ENCODE results near the gene SFRP5.

The SFRP5 gene

DNA sequence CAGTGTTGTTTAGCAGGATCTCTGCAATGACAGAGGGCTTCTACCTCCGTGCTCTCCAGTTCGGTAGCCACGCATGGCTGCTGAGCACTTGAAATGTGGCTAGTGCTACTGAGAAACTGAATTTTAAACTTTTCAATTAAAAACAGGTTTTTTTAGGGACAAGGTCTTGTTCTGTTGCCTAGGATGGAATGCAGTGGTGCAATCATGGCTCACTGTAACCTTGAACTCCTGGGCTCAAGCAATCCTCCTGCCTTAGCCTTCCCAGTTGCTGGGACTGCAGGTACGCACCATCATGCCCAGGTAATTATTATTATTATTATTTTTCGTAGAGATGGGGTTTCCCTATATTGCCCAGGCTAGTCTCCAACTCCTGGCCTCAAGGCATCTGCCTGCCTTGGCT lies 13.4 kb upstream of the SFRP5 start:
- DNase-seq: no peak

DNA sequence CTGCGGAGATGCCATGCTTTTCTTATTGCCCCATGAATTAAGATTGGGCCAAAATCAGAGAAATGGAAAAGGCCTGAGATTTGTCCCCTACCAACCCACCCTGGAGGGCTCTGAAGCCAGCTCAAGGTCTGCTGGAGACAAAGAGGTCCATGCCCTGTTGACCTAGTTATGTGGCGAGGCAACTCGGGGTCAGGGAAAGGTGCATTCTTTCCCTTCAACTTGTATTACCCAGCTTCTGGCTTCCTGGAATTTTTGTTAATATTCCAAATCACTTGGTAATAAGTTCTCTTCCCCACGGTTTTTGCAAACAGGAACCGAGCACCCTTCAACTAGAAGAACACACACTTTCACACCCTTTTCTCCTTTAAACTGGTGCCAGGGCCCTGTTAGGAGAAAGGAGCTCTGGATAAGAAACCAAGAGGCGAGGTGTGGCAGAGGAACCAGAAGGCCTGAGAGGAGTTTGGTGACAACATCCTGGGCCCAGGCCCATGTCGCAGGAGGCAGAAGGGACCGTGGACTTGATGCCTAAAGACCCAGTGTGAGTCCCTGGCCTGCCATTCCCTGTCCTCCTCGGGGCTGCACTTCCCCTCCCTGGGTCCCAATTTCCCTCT lies 12.5 kb upstream of the SFRP5 start:
- no peak for DNase-seq

DNA sequence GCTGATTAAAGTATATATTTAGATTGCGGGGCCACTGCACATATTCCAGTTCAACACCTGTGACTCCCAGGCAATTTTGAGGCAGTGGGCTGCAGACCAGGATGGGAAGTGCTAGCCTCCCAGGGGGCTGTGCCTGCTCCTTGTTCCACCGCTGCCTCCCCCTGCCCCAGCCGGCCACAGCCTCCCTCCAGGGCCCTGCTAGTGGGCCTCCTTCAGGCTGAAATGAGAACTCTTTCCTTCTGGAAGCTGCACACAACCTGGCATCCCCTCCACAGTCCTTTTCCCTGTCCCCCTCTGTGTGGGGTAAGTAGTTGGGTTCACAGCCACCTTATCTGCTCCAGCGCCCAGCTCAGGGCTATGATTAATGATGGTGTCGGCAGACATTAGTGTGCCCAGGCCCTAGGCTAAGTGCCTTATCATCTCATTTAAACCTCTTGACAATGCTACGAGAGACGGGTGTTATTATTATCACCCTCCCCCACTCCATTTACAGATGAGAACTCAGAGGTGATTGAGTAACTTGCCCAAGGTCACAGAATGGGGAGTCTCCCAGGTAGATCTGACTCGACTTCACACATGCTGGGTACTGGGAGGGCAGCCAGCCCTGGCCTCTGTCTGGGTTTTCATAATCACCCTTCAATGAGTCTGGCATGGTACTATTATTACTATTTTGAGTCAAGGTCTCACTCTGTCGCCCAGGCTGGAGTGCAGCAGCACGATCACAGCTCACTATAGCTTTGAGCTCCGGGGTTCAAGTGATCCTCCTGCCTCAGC lies 10.8 kb upstream of the SFRP5 start:
- DNase-seq: no peak

DNA sequence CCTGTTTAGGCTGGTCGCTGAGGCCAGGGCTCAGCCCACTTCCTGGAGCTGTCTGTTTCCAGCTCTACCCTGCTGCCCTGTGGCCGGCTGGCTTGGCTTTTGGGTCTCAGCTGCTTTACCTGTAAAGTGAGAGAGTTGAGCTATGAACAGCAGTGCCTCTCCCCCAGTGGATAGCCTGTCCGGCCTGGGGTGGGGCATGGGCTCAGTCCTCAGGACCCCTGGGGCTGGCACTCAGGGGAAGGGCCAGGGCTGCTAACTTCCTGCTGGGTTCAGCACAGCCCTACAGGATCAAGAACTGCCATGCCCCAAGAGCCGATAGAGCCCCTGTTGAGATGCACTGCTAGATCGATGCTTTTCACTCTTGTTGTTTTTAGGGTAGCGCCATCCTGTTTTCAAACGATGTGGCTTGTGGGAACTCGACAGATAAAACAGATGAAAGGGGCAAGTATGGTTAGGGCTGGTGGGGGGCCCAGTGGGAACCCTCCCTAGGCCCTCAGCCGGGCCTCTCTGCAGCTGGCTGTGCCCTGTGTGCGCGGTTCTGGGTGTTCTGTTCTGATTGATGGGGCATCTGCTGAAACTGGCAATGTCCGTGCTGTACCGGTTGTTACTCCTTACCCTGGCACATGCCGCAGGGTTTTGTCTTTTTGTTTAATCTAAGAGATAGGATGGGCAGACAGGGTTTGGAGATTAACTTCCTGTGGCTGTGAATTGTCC lies 10.0 kb upstream of the SFRP5 start:
- DNase-seq: no peak

DNA sequence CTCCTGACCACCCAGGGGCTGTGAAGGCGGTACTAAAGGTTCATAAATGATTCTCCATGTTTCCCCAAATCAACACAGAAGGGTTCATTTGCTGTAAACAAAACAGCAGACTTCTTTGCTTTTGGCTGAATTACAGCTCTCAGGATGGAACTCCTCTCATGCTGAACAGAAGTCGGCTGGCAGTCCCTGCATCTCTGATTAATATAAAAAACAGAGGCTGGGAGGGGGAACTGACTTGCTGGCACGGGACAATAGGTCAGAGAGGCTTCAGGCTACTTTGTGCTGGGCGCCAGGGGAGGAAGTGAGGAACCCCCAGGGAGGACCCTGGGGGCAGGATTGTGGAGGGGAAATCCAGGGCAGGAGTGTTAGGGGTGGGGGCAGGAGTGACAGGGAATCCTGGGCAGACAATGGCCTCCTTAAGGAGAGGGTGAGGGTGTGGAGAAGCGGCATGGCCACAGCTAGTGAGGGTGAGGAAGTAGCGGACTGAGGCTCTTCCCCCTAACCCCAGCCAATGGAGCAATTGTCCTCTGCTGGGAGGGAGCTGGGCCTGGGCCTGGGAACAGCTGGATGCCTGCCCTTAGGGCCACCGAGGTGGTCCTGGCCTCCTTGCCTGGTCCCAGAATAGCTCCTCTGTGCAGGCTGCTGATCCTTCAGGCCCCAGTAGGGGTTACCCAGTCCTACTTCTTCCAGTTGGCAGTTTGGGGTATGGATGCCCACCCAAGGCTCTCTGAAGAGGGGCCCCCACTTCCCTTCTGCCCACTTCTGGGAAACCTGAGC lies 9.2 kb upstream of the SFRP5 start:
- peak; percentile 62 for DNase-seq

DNA sequence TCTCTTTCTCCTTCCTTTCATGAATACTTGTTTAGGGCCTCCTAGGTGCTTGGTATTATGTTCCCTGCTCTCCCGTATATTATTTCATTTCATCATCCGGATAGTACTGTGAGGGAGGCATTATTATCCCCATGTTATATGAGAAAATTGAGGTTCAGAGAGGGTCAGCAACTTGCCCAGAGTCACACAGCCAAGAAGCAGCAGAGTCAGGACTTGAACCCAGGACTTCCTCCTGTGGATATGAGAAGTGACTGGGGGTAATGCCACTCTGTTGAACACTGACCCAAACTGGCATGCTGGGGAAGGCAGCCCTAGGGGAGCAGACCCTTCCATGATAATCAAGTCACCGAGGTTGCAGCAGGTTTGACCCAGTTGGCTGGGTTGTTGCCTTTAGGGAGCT lies 8.2 kb upstream of the SFRP5 start:
- no peak for DNase-seq

DNA sequence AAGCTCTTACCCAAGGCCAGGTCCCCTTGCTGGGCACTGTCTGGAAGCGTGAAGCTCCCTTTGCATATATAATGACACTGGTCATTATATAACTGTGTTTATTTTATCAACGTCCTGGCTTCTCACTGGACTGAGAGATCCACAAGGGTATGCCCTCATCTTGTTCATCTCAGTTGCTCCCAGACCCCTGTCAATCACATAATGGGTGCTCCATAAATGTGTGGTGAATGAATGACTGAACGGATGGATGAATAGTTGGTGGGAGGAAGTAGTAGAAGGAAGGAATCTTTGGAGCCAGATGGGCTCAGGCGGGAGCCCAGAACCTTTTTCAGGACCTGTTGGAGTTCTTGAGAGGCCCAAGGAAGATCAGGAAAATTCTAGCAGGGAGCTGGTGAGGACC lies 7.7 kb upstream of the SFRP5 start:
- no peak for DNase-seq

DNA sequence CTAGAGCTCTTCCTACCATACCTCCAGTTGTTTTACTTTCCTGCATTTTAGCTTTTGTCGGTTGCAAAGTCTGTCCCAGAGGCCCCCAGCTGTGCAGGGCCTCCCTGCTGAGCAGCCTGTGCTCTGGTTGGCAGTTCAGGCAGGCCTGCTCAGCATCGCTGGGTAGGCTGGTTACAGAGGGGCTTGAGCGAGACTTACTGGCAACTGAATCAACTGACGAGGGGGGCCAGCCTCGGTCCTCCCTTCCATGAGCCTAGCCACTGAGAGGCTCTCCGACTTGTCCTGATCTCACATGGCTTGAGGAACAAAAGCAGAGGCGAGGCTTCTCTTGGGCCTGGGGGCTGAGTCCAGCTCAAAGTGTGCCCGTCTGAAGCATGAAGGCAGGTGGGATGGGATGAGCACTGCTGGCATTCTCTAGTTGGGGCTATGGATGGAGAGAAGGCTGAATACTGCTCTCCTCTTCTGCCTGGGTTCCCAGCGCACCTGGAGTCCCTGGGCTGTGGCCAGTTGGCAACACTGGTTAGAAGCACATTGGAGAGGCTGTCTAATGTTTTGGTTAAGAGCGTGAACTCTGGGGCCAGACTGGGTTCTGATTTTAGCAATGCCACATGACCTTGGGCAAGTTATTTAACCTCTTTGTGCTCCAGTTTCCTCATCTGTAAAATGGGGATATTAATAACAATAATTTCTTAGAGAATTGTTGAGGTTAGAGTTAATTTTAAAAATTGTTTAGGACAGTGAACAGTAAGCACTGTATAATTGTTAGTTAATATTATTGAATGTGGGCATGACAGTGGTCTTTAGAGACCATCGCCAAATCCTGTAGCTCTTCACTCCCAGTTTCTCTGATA lies 6.9 kb upstream of the SFRP5 start:
- no peak for DNase-seq

DNA sequence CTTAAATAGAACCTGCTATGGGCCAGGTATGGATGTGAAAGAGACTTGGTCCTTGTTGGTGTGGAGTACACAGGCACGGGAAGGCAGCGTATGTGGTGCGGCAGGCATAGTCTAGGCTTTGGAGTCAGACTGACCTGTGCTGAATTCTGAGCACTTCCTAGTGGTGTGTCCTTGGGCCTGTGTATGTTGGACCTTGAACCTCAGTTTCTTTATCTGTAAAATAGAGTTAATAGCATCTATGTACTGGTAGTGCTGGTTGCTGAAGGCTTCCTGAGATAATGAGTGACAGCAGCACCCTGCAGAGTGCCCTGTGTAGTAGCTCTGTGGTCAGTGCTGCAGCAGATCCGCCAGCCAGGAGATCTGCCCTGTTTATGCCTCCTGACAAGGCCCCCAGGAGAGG lies 5.3 kb upstream of the SFRP5 start:
- no peak for DNase-seq

DNA sequence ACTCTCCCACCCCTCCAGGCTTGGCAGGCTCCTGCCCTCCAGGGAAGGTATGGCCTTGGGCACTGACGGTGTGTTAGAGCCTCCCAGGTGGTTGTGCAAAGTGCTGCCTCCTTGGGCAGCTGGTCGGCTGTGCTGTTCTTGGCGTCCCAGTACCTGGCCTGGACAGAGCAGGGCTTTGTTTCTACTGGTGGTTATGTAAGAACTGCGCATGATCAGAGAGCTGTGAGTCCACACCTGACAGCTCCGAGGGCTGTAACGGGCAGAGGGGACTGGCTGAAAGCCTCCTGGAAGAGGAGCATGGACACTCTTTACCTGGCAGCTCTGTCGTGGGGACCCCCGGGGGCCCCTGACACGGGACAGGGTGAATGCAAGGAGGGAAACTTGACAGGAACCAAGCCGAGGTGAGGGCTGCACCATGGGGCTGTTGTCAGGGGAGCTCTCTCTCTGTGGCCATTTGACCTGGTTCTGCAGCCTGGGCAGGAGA lies 3.1 kb upstream of the SFRP5 start:
- DNase-seq: no peak

DNA sequence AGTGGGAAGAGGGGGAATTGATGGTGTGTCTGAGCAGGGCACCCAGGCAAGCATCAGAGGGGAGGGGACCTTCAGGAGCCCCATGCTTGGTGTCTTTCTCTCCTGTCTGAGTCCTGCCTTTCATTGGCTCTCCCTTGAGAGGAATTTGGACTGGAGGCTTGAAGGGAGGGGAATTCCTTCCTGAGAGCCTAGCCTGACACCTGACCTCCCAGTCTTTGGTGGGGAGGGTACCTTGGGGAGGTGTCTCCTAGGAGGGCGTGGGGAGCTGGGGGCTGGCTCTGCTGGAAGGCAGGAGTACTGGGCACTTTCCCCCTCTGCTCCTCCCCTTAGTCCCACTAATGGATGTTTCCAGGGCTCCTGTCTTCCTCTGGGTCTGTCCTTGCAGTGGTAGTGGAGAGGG lies 1.3 kb upstream of the SFRP5 start:
- DNase-seq: no peak

DNA sequence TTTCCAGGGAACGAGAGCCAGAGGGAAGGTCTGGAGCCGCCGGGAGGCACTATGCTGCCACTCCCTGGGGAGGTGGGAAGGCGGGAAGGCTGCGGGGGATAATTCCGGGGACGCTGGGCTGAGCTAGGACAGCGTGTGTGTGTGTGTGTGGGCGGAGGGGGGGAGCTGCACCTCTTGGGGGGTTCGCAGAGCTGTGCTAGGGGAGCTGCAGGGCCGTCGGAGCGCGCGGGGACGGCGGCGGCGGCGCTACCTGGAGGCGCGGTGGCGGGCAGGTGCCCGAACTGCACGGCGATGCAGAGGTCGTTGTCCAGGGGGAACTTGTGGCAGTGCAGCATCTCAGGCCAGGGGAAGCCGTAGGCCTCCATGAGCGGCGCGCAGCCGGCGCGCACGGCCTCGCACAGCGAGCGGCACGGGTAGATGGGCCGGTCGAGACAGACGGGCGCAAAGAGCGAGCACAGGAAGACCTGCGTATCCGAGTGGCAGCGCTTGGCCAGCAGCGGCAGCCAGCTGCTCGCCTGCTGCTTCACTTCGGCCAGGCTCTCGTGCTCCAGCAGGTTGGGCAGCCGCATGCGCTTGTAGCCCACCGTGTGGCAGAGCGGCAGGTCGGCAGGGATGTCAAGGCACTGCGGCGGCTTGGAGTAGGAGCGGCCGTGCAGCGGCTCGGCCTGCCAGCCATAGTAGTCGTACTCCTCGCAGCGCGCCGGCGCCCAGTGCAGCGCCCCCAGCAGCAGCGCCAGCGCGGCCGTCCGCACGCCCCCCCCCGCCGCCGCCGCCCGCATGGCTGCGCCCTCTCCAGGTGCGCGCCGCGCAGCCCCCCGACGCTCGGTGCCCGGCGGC lies 526 bp downstream of the SFRP5 start:
- no peak for DNase-seq

DNA sequence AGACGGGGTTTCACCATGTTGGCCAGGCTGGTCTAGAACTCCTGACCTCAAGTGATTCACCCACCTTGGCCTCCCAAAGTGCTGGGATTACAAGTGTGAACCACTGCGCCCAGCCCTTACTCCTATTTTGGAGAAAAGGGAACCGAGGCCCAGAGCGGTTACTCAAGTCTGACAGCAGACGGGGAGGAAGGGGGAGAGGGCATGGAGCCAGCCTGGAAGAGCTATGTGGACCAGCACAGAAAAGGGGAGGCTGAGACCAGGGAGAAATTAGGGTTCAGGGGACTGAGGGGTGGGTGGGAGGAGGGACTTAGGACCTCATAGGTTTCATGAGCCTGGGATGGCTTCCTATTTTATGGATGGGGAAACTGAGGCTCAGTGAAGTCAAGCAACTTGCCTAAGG lies 1.5 kb downstream of the SFRP5 start:
- DNase-seq: no peak

DNA sequence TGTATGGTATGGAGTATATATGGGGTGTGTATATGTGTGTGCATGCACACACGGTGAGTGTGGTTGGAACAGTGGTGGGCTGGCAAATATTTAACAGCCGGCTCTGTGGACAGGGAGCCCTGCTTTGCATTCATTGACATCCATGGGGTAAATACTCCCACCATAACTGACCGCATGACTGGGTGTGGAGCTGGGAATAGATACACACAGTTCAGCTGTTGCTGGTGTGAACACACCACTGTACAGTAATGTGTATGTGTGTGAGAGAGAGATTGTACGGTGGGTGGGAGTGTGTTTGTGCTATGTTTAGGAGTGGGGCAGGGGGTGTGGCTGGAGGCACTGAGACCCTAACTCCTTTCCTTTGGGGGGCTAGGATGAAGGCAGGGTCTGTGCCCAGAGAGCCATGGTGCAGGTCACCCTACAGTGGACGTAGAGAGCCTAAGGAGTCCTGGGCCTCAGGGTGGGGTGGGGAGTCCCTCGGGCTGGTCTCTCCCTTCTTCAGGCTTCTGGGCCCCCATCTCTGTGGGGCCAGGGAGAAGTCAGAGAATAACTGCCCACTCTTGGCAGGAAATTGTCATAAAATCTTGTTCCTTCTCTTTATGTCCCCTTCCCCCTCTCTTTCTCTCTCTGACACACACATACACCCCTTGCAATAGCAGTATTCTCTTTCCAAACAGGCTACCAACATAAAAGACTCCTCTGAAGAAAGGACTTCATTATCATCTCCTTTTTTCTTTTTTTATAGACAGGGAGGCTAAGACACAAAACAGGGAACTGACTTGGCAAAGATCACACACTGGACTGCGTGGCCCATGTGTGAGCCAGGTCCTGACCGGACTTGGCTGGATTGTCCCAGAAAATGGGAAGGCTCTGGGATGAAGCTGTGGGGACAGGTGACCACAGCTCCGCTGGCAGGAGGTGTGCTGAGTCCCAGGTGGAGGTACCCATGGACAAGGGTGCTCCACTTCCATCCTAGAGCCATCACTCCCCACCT lies 3.2 kb downstream of the SFRP5 start:
- DNase-seq: no peak

DNA sequence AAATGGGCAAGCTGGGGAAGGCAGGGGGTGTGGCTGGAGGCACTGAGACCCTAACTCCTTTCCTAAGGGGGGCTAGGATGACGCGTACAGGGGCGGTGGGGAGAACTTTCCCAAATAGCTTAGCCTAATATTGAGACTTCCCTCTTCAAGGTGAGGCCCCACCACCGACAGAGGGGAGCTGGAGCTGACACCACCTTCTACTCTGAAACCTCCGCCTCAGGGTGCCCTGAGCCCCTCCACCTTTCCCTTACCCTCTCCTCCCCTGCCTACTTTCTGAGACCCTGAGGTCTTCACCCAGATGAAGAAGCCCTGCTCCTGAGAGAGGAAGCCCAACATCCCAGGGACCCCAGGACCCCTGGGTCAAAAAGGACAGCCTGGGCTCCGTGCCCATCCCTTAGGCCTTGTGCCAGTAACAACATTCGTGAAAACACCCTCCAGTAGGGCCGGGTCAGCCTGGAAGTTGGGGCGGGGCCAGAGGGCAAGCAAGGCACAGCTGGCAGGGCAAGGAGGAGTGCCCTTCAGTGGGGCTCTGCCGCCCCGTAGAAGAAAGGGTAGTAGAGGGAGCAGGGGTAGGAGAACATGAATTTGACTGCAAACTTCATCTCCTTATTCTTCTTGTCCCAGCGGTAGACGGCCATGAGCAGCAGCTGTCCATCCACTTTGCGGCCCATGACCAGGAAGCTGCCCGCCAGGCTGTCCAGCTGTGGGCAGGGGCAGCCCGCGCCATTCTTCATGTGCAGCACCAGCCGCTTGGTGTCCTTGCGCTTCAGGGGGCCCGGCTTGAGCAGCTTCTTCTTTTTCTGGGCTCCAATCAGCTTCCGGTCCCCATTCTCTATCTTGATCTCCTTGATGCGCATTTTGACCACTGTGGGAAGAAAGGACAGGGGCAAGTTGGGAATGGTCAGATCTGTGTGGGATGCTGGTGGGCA lies 4.5 kb downstream of the SFRP5 start:
- DNase-seq: no peak

DNA sequence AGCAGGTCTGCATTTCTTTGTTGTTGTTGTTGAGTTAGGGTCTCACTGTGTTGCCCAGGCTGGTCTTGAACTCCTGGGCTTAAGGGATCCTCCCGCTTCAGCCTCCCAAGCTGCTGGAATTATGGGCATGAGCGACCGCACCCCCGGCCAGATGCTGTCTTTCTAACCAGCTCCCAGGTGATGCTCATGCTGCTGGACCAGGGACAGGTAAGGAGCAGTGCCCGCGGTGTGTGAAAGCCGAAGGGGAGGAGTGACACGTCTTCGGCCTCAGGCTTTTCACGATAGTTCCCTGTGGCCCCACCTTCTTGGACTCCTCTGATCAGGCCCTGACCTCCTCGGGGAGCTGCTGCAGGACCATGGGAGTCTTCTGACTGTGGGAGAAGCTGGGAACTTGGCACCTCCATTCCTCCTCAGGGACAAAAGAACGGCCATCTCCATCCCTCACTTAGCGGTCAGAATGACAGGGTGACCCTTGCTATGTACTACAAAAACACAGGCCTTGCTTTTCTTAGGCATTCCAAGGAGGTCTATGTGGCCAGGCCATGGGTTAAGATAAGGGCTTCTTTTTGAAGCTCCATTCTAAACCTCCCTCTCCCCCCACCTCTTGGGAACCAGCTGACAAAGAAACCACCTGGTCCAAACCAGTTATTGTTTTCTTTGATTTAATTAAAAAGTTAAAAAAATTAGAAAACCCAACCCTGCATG lies 5.5 kb downstream of the SFRP5 start:
- no peak for DNase-seq

DNA sequence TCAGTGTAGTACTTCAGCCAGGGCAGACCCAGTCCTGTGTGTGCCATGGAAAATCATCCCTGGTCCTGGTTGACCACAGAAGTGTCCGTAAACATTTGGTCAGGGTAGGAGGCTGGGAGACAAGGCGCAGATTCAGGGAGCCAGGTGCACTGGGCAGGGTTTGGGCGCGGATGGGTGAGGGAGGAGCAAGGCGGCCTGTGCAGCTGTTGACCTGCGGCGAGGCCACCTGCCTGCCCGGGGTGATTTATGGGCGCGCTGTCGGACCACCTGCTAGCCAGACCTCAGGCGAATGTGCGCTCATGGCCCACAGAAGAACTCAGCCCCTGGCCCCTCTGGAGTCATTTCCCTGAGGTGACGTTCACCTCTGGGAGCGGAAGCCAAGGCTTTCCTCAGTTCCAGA lies 6.6 kb downstream of the SFRP5 start:
- DNase-seq: peak; percentile 49

DNA sequence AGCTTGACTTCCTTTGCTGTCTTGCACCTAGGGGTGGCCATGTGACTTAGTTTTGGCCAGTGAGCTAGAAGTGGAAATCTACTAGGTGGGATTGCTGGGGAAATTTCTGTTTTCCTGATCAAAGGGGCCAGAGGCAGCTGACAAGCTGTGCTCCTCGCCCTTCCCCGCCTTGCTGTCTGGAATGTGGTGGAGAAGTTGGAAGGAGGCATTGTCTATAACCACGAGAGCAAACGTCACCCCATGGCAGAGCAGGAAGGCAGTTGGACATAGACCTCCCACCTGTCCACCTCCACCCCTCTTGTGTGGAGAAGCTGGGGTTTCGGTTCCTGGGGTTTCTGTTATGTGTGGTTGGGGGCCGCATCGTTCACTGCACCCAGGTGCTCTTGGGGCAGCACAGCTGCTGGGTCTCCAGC lies 7.3 kb downstream of the SFRP5 start:
- DNase-seq: no peak
